ENCODE data around the gene MKLN1. TPM values are rescaled to one million over a fixed set of nuclear protein-coding genes. Genes with fewer than 3 reads are reported as not detected.

The MKLN1 gene
- total and polyA plus RNA-seq, 2 of the 13 experiments (the other 11 are each of a cell fraction or from before 2014, with no cell fraction given) = 33.6 to 43.5 TPM

DNA sequence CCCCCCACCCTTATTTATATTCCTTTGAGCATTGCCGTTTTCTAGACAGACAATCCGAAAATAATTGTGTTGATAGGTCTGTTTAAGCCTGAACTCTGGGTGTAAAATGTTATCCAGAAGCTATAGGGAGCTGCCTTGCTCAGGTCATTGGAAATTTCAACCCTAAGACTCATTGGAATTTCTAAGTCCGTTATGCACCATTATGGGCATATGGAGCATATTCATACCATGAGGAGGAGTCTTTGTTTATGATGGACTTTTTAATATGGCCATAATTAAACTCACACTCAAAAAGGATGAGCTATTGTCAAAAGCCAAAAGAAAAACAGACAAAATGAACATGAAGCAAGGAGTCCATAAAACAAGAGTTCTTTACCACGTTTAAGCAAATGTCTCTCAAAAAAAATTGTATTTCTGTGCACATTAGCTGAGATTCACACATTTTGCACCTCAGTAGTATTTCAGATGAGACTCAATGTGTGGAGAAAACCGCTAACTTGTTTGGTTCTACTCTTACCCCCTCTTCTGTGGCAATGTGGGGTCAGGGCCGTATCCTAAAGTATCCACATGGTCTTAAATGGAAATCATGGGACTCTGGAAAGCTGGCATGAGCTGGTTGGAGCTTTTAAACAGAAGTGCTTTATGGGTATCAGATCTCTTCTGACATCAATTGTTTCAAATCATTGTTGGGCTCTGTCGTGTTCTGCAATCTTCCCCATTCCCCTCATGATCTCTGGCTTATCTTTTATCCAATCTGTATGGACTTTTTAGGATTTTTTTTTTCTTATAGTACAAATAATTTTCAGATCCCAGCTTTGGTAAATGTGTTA is 168.2 kb downstream of the MKLN1 start:
- no peak for TF ChIP-seq HOXA3 (CRISPR knock-in tag; IDR thresholded peaks at IDR 0.05)
- TF ChIP-seq NR2C2 (CRISPR knock-in tag; IDR thresholded peaks at IDR 0.05; ENCODE audit: borderline replicate concordance) = no peak
- TF ChIP-seq, protein P1, sequence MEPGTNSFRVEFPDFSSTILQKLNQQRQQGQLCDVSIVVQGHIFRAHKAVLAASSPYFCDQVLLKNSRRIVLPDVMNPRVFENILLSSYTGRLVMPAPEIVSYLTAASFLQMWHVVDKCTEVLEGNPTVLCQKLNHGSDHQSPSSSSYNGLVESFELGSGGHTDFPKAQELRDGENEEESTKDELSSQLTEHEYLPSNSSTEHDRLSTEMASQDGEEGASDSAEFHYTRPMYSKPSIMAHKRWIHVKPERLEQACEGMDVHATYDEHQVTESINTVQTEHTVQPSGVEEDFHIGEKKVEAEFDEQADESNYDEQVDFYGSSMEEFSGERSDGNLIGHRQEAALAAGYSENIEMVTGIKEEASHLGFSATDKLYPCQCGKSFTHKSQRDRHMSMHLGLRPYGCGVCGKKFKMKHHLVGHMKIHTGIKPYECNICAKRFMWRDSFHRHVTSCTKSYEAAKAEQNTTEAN (CRISPR knock-in tag; conservative IDR thresholded peaks at IDR 0.05) = no peak
- no peak for TF ChIP-seq SNAI1 (CRISPR knock-in tag; IDR thresholded peaks at IDR 0.05; ENCODE audit: borderline replicate concordance)
- TF ChIP-seq, protein P2, sequence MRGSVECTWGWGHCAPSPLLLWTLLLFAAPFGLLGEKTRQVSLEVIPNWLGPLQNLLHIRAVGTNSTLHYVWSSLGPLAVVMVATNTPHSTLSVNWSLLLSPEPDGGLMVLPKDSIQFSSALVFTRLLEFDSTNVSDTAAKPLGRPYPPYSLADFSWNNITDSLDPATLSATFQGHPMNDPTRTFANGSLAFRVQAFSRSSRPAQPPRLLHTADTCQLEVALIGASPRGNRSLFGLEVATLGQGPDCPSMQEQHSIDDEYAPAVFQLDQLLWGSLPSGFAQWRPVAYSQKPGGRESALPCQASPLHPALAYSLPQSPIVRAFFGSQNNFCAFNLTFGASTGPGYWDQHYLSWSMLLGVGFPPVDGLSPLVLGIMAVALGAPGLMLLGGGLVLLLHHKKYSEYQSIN (CRISPR knock-in tag; IDR thresholded peaks at IDR 0.05; ENCODE audit: borderline replicate concordance) = no peak
- Histone ChIP-seq H3K4me1 (ENCODE audit: insufficient read depth, low read length) (no peaks in the 10 kb centered on the region), H3K9me3 (ENCODE audit: low read length) (no peaks in the 10 kb centered on the region), H3K4me2 (ENCODE audit: low read depth, low read length) (no peak overlapping the region), H3K36me3 (replicated peaks in 1 of 2; ENCODE audit: control insufficient read depth in 1 of 2, insufficient read depth in 2 of 2, low read length in 2 of 2) (peaks cover 4 to 14% of the 10 kb centered on the region in 2 experiments; a peak in 3 of 5 replicates), H3K79me2 (ENCODE audit: insufficient read depth, low read length) (no peaks in the 10 kb centered on the region), H3K4me3 (replicated peaks in 1 of 3; ENCODE audit: insufficient read depth in 1 of 3, low read depth in 2 of 3, low read length in 3 of 3) (no peak overlapping the region), H3K27me3 (ENCODE audit: control insufficient read depth in 1 of 2, insufficient read depth in 2 of 2, low read length in 2 of 2) (no peaks in the 10 kb centered on the region), H3K27ac (ENCODE audit: extremely low read length, insufficient read depth, low read length) (no peak overlapping the region), H3K9ac (ENCODE audit: insufficient read depth, low read depth, low read length) (no peak overlapping the region), H4K20me1 (ENCODE audit: insufficient read depth, low read length) (no peaks in the 10 kb centered on the region), H2AFZ (ENCODE audit: low read length) (no peak overlapping the region)
- FAIRE-seq = no peak
- ChIA-PET POLR2A (no interaction called here), CTCF (ENCODE audit: low intra/inter-chr PET ratio, low total read pairs) (no interaction called here)
- ATAC-seq = no peak
- intact Hi-C loops (cut with micrococcal nuclease; ENCODE audit: unreplicated experiment) (no loop called here), in situ Hi-C loops (cut with HindIII; ENCODE audit: extremely low pct_ligation_motif_present, low pct_unique_long_range_greater_than_20kb) (no loop called here)
- 94% methylated on average over 7 of the region's 7 CpGs for WGBS (ENCODE audit: low lambda C conversion rate)
- no TSS peak for BruUV-seq (replicated peaks)
- DNase-seq (ENCODE audit: low spot score) = no peak

Measured in HepG2 (cell line).